GM21576 (cell line): Measurements from ENCODE around the gene ACAD11.

Experiments
- ATAC-seq: cut with Tn5 transposase; IDR thresholded peaks from one replicate; pipeline ENCODE4 v1.9.1; 2021; ENCODE audit warnings: mild to moderate bottlenecking, moderate library complexity; ENCODE audit not compliant: unreplicated experiment

ACAD11 gene

GRCh38 chr3:132513057-132513456 lies 146.6 kb downstream of the ACAD11 start:
- ATAC-seq, result no peak

- no peak for ATAC-seq
Measured at GRCh38 chr3:132509506-132509905, 150.1 kb downstream of the ACAD11 start.

GRCh38 chr3:132509096-132509495 lies 150.5 kb downstream of the ACAD11 start:
- ATAC-seq, result no peak
